Stomach (tissue), 4 donors: ENCODE measurements around the gene ZNF438.

Experiments
- EP300 ChIP-seq: sonication (generic); formaldehyde crosslinking; IDR thresholded peaks from one replicate; pipeline ENCODE4 v1.6.1; 2017; ENCODE audit warnings: antibody characterized with exemption
- POLR2A ChIP-seq, 4 donors: fragments of 450-650 bp; IDR thresholded peaks; one replicate each; pipeline ENCODE4 v1.6.1; 2016; ENCODE audit warnings: antibody characterized with exemption in 4 of 4, control low read depth in 2 of 4, mild to moderate bottlenecking in 1 of 4, moderate library complexity in 1 of 4
- TF ChIP-seq, protein P1 (sequence below), 7 experiments: fragments of 450-650 bp in 4 of 7; fragments of 200-600 bp in 3 of 7; sonication (generic) in 3 of 7; IDR thresholded peaks; one replicate each; pipeline ENCODE4 v1.5.1; 2016 to 2019; ENCODE audit warnings: antibody characterized with exemption in 7 of 7, control low read depth in 2 of 7, mild to moderate bottlenecking in 1 of 7

DNA sequence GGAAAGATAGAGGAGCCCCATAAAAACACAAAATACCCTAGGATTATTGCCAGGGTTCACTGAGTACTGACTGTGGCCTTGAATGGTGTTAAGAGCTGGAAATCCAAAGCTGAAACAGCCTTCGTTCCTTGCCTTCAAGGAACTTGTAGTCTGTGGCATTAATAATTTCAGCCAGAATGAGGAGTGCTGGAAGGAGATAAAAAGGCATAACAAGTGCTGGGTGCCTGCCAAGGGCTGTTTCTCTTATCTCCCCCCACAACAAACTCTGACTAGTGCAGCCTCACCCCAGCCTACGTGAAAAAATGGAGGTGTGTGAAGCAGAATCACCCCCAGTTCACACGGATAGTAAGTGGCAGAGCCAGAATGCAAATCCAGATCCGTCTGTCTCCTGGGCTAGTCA lies 203.0 kb downstream of the ZNF438 start:
- TF ChIP-seq, protein P1, sequence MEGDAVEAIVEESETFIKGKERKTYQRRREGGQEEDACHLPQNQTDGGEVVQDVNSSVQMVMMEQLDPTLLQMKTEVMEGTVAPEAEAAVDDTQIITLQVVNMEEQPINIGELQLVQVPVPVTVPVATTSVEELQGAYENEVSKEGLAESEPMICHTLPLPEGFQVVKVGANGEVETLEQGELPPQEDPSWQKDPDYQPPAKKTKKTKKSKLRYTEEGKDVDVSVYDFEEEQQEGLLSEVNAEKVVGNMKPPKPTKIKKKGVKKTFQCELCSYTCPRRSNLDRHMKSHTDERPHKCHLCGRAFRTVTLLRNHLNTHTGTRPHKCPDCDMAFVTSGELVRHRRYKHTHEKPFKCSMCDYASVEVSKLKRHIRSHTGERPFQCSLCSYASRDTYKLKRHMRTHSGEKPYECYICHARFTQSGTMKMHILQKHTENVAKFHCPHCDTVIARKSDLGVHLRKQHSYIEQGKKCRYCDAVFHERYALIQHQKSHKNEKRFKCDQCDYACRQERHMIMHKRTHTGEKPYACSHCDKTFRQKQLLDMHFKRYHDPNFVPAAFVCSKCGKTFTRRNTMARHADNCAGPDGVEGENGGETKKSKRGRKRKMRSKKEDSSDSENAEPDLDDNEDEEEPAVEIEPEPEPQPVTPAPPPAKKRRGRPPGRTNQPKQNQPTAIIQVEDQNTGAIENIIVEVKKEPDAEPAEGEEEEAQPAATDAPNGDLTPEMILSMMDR (IDR thresholded peaks at IDR 0.05), result no peak
- TF ChIP-seq POLR2A (IDR thresholded peaks at IDR 0.05), result no peak
- no peak for TF ChIP-seq EP300
